ENCODE results near the gene GPANK1. TPM values are rescaled to one million over a fixed set of nuclear protein-coding genes. Genes with fewer than 3 reads are reported as not detected.
A peak's percentile ranks its signal among the peaks of the same experiment; 100 is the strongest.
"Not testable (repeated sequence)": the region's sequence is repeated elsewhere in the genome, so short reads cannot be mapped to it uniquely, and the experiment has no call there.

GPANK1 gene
- 19.2 TPM for total RNA-seq
- long read RNA-seq, partial matches to known transcripts = 22 of 30 reads
- long read RNA-seq, other reads (novel, unspliced or antisense) = 0 of 30 reads

GRCh38 chr6:31664790-31665500, at the start of gene GPANK1:
Gene GPANK1, minus strand, starts transcription at chr6:31664997. Its CDS starts 519 bp downstream, at chr6:31664478.
- DNase-seq (peak; percentile 93), ATAC-seq (peak; percentile 75)
- intact Hi-C loops (cut with micrococcal nuclease) = no loop called here

GRCh38 chr6:31713991-31714684, 49.3 kb upstream of the GPANK1 start:
- intact Hi-C loops (cut with micrococcal nuclease) = no loop called here
- no peak for DNase-seq
- ATAC-seq = no peak

GRCh38 chr6:31713465-31713864, 48.7 kb upstream of the GPANK1 start:
- intact Hi-C loops (cut with micrococcal nuclease) = no loop called here
- ATAC-seq (no peak), DNase-seq (no peak)

GRCh38 chr6:31712296-31712695, 47.5 kb upstream of the GPANK1 start:
- ATAC-seq = peak; percentile 70
- intact Hi-C loops (cut with micrococcal nuclease) = no loop called here
- no peak for DNase-seq

GRCh38 chr6:31711233-31711632, 46.4 kb upstream of the GPANK1 start:
- intact Hi-C loops (cut with micrococcal nuclease) = no loop called here
- ATAC-seq = no peak
- DNase-seq = no peak

- no peak for DNase-seq
- ATAC-seq = no peak
- intact Hi-C loops (cut with micrococcal nuclease) = no loop called here
Observed at GRCh38 chr6:31710523-31711219, 45.9 kb upstream of the GPANK1 start.

- ATAC-seq; intact Hi-C loops (cut with micrococcal nuclease); DNase-seq: not testable (repeated sequence)
Observed at GRCh38 chr6:31709157-31709556, 44.4 kb upstream of the GPANK1 start.

GRCh38 chr6:31708224-31708623, 43.4 kb upstream of the GPANK1 start:
- ATAC-seq = no peak
- intact Hi-C loops (cut with micrococcal nuclease) = no loop called here
- DNase-seq = no peak

- DNase-seq (no peak), ATAC-seq (no peak)
- intact Hi-C loops (cut with micrococcal nuclease) = no loop called here
Observed at GRCh38 chr6:31707701-31708100, 42.9 kb upstream of the GPANK1 start.

- no peak for DNase-seq
Observed at GRCh38 chr6:31706599-31706998, 41.8 kb upstream of the GPANK1 start, which contains the start of gene LY6G6F. Gene LY6G6F, plus strand, starts transcription at chr6:31706866. Its CDS starts 41 bp downstream, at chr6:31706907.

GRCh38 chr6:31705931-31706330, 41.1 kb upstream of the GPANK1 start:
- intact Hi-C loops (cut with micrococcal nuclease) = no loop called here
- no peak for DNase-seq
- no peak for ATAC-seq

More at GRCh38 chr6:31706599-31706998, 41.8 kb upstream of the GPANK1 start, which contains the start of gene LY6G6F:
- no peak for ATAC-seq
- intact Hi-C loops (cut with micrococcal nuclease) = no loop called here

GRCh38 chr6:31702819-31703716, 38.3 kb upstream of the GPANK1 start, which contains the start of gene ABHD16A:
Gene ABHD16A, minus strand, starts transcription at chr6:31703324. Its CDS starts 43 bp downstream, at chr6:31703281.
- ATAC-seq = peak; percentile 99
- intact Hi-C loops (cut with micrococcal nuclease) = no loop called here
- DNase-seq = peak; percentile 99

- intact Hi-C loops (cut with micrococcal nuclease) = no loop called here
- DNase-seq = no peak
- peak; percentile 23 for ATAC-seq
Observed at GRCh38 chr6:31702405-31702818, 37.6 kb upstream of the GPANK1 start.

- ATAC-seq (peak; percentile 10), DNase-seq (peak; percentile 55)
- intact Hi-C loops (cut with micrococcal nuclease) = no loop called here
Observed at GRCh38 chr6:31701666-31702404, 37.0 kb upstream of the GPANK1 start.

GRCh38 chr6:31700740-31701401, 36.1 kb upstream of the GPANK1 start:
- DNase-seq = no peak
- no peak for ATAC-seq
- intact Hi-C loops (cut with micrococcal nuclease) = no loop called here

- DNase-seq (no peak), ATAC-seq (no peak)
- intact Hi-C loops (cut with micrococcal nuclease) = no loop called here
Observed at GRCh38 chr6:31697555-31697954, 32.8 kb upstream of the GPANK1 start.

- ATAC-seq = no peak
- DNase-seq = no peak
- intact Hi-C loops (cut with micrococcal nuclease) = no loop called here
Observed at GRCh38 chr6:31693535-31693934, 28.7 kb upstream of the GPANK1 start.

GRCh38 chr6:31692886-31693285, 28.1 kb upstream of the GPANK1 start:
- intact Hi-C loops (cut with micrococcal nuclease) = no loop called here
- DNase-seq (no peak), ATAC-seq (no peak)
